ENCODE results near the gene P4HA2. TPM values are rescaled to one million over a fixed set of nuclear protein-coding genes. Genes with fewer than 3 reads are reported as not detected.

P4HA2 gene
- total and polyA plus RNA-seq, 2 donors, result 13.2 to 16.5 TPM

GRCh38 chr5:132228241-132229035, 785 bp upstream of the P4HA2 start:
- no peak overlapping the region for H3K27ac ChIP-seq (ENCODE audit: low read depth in 1 of 2, low read length in 1 of 2)
- 87% methylated on average over 27 of the region's 27 CpGs for WGBS
- peak overlapping the region in 1 of 2 donors; percentile 50 for H3K4me3 ChIP-seq (ENCODE audit: low read length in 2 of 2)
- H3K36me3 ChIP-seq (ENCODE audit: control insufficient read depth in 2 of 2, insufficient read depth in 2 of 2, low read length in 1 of 2), result no peaks in the 10 kb centered on the region
- no peaks in the 10 kb centered on the region for H3K9me3 ChIP-seq (ENCODE audit: control insufficient read depth in 2 of 2, insufficient read depth in 1 of 2, low read length in 1 of 2)
- peaks cover 0 to 7% of the 10 kb centered on the region in 2 donors for H3K4me1 ChIP-seq (ENCODE audit: control insufficient read depth in 2 of 2, insufficient read depth in 2 of 2, low read length in 2 of 2)
- DNase-seq (ENCODE audit: low read depth in 6 of 9, low spot score in 9 of 9), result no peak
- H3K27me3 ChIP-seq (ENCODE audit: control insufficient read depth in 2 of 2, insufficient read depth in 1 of 2, low read length in 1 of 2), result peaks cover 21 to 40% of the 10 kb centered on the region in 2 donors

DNA sequence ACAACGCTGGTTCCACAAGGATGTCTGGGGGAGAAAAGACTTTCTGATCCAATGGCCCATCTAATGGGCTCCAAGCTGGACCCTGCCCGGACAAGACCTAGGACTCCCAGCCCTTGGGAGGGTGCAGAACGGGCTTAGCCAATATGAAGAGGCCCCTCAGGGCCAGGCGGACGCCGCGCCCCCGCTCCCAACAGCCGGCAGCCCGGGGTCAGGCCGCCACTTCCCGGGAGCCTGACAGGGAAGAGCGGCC, 493 bp downstream of the P4HA2 start:
- Histone ChIP-seq H3K4me1 (ENCODE audit: control insufficient read depth in 2 of 2, insufficient read depth in 2 of 2, low read length in 2 of 2) (peaks cover 0 to 13% of the 10 kb centered on the region in 2 donors), H3K4me3 (ENCODE audit: low read length in 2 of 2) (peak overlapping the region; percentile 27 to 50), H3K36me3 (ENCODE audit: control insufficient read depth in 2 of 2, insufficient read depth in 2 of 2, low read length in 1 of 2) (no peaks in the 10 kb centered on the region), H3K27me3 (ENCODE audit: control insufficient read depth in 2 of 2, insufficient read depth in 1 of 2, low read length in 1 of 2) (peaks cover 21 to 40% of the 10 kb centered on the region in 2 donors), H3K27ac (ENCODE audit: low read depth in 1 of 2, low read length in 1 of 2) (peak overlapping the region in 1 of 2 donors; percentile 10), H3K9me3 (ENCODE audit: control insufficient read depth in 2 of 2, insufficient read depth in 1 of 2, low read length in 1 of 2) (no peaks in the 10 kb centered on the region)
- no peak for DNase-seq (ENCODE audit: low read depth in 6 of 9, low spot score in 9 of 9)
- WGBS, result 7% methylated on average over 13 of the region's 13 CpGs

DNA sequence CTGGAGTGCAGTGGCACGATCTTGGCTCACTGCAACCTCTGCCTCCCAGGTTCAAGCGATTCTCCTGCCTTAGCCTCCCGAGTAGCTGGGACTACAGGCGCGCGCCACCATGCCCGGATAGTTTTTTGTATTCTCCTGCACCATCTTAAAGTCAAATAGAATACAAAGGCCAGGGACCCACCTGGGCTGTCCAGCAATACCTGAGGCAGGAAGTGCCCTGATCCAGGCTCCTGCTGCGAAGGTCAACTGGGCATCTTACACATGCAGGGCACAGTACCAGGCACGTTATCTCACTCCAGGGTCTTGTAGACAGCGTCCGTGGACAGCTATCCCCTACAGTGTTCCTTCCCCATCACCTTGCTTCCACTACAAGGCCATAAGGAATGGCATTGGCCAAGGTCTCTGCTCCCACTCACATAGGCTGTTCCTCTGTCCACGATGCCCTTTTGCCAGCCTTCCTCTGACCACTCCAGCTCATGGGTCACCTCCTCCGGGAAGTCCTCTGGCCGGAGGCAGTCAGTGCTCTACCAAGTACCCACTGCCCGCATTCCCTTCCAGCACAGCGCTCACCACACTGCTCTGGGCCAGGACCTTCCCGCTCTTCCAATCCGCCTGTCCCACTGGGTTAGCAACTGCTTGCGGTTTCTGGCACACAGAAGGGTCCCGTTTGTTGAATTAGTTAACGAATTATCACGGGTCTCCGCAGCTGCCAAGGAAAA, 978 bp downstream of the P4HA2 start:
- peak overlapping the region; percentile 27 to 50 for H3K4me3 ChIP-seq (ENCODE audit: low read length in 2 of 2)
- no peaks in the 10 kb centered on the region for H3K36me3 ChIP-seq (ENCODE audit: control insufficient read depth in 2 of 2, insufficient read depth in 2 of 2, low read length in 1 of 2)
- no peak for DNase-seq (ENCODE audit: low read depth in 6 of 9, low spot score in 9 of 9)
- H3K27ac ChIP-seq (ENCODE audit: low read depth in 1 of 2, low read length in 1 of 2), result peak overlapping the region in 1 of 2 donors; percentile 2
- 82% methylated on average over 23 of the region's 23 CpGs for WGBS
- peaks cover 0 to 14% of the 10 kb centered on the region in 2 donors for H3K4me1 ChIP-seq (ENCODE audit: control insufficient read depth in 2 of 2, insufficient read depth in 2 of 2, low read length in 2 of 2)
- H3K27me3 ChIP-seq (ENCODE audit: control insufficient read depth in 2 of 2, insufficient read depth in 1 of 2, low read length in 1 of 2), result peaks cover 21 to 40% of the 10 kb centered on the region in 2 donors
- H3K9me3 ChIP-seq (ENCODE audit: control insufficient read depth in 2 of 2, insufficient read depth in 1 of 2, low read length in 1 of 2), result no peaks in the 10 kb centered on the region

GRCh38 chr5:132225165-132226032, 2.3 kb downstream of the P4HA2 start:
- 53% methylated on average over 13 of the region's 13 CpGs for WGBS
- H3K9me3 ChIP-seq (ENCODE audit: control insufficient read depth in 2 of 2, insufficient read depth in 1 of 2, low read length in 1 of 2), result no peaks in the 10 kb centered on the region
- no peaks in the 10 kb centered on the region for H3K36me3 ChIP-seq (ENCODE audit: control insufficient read depth in 2 of 2, insufficient read depth in 2 of 2, low read length in 1 of 2)
- H3K4me1 ChIP-seq (ENCODE audit: control insufficient read depth in 2 of 2, insufficient read depth in 2 of 2, low read length in 2 of 2), result peaks cover 0 to 14% of the 10 kb centered on the region in 2 donors
- no peak overlapping the region for H3K4me3 ChIP-seq (ENCODE audit: low read length in 2 of 2)
- H3K27ac ChIP-seq (ENCODE audit: low read depth in 1 of 2, low read length in 1 of 2), result peak overlapping the region; percentile 43 to 68
- peaks cover 21 to 40% of the 10 kb centered on the region in 2 donors for H3K27me3 ChIP-seq (ENCODE audit: control insufficient read depth in 2 of 2, insufficient read depth in 1 of 2, low read length in 1 of 2)
- peak in 1 of 9 donors; percentile 28 for DNase-seq (ENCODE audit: low read depth in 6 of 9, low spot score in 9 of 9)

DNA sequence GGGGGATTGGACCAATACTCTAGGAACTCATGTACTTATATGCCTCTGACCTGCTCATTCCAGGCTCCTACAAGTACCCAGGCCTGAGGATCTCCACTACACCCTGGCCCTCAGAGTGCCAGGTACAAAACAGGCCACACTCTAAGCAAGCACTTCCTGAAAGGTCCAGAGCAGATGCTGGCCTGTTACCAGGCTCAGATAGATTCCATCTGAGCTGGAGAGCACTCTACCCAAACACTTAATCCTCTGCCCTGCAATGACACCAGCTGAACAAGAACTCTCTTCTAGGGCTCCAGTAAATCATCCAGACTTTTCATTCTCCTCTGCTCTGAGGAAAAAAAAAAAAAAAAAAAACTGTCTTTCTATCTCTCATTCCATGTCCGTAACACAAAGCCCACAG, 2.9 kb downstream of the P4HA2 start:
- Histone ChIP-seq H3K27ac (ENCODE audit: low read depth in 1 of 2, low read length in 1 of 2) (peak overlapping the region; percentile 68), H3K4me1 (ENCODE audit: control insufficient read depth in 2 of 2, insufficient read depth in 2 of 2, low read length in 2 of 2) (peaks cover 0 to 14% of the 10 kb centered on the region in 2 donors), H3K27me3 (ENCODE audit: control insufficient read depth in 2 of 2, insufficient read depth in 1 of 2, low read length in 1 of 2) (peaks cover 21 to 40% of the 10 kb centered on the region in 2 donors), H3K4me3 (ENCODE audit: low read length in 2 of 2) (no peak overlapping the region), H3K36me3 (ENCODE audit: control insufficient read depth in 2 of 2, insufficient read depth in 2 of 2, low read length in 1 of 2) (no peaks in the 10 kb centered on the region), H3K9me3 (ENCODE audit: control insufficient read depth in 2 of 2, insufficient read depth in 1 of 2, low read length in 1 of 2) (no peaks in the 10 kb centered on the region)
- no peak for DNase-seq (ENCODE audit: low read depth in 6 of 9, low spot score in 9 of 9)
- 91% methylated on average over 1 of the region's 1 CpG for WGBS

- H3K36me3 ChIP-seq (ENCODE audit: control insufficient read depth in 2 of 2, insufficient read depth in 2 of 2, low read length in 1 of 2), result no peaks in the 10 kb centered on the region
- peaks cover 0 to 14% of the 10 kb centered on the region in 2 donors for H3K4me1 ChIP-seq (ENCODE audit: control insufficient read depth in 2 of 2, insufficient read depth in 2 of 2, low read length in 2 of 2)
- no peak overlapping the region for H3K4me3 ChIP-seq (ENCODE audit: low read length in 2 of 2)
- peaks cover 20 to 35% of the 10 kb centered on the region in 2 donors for H3K27me3 ChIP-seq (ENCODE audit: control insufficient read depth in 2 of 2, insufficient read depth in 1 of 2, low read length in 1 of 2)
- peak overlapping the region in 1 of 2 donors; percentile 68 for H3K27ac ChIP-seq (ENCODE audit: low read depth in 1 of 2, low read length in 1 of 2)
- 98% methylated on average over 2 of the region's 2 CpGs for WGBS
- DNase-seq (ENCODE audit: low read depth in 6 of 9, low spot score in 9 of 9), result no peak
- H3K9me3 ChIP-seq (ENCODE audit: control insufficient read depth in 2 of 2, insufficient read depth in 1 of 2, low read length in 1 of 2), result no peaks in the 10 kb centered on the region
Measured at GRCh38 chr5:132223861-132224260, 3.8 kb downstream of the P4HA2 start.

DNA sequence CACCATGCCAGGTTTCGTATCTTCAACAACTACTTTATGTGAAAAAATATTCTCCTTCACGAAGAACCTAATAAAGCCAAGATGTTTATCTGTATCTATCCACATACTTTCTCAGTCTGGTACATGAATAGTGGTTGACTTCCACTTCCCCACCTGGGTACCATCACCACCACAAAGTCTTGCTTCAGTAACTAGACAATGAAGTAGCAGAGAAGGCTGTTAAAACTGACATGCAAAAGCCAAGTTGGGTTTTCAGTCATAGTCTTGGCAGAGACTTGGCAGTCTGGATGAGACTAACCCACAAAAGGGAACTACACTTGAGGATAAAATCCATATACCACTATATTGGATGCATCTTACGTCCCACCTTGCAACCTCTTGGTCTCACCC, 5.0 kb downstream of the P4HA2 start:
- H3K4me3 ChIP-seq (ENCODE audit: low read length in 2 of 2), result no peak overlapping the region
- H3K36me3 ChIP-seq (ENCODE audit: control insufficient read depth in 2 of 2, insufficient read depth in 2 of 2, low read length in 1 of 2), result no peaks in the 10 kb centered on the region
- H3K27me3 ChIP-seq (ENCODE audit: control insufficient read depth in 2 of 2, insufficient read depth in 1 of 2, low read length in 1 of 2), result peaks cover 11 to 23% of the 10 kb centered on the region in 2 donors
- peaks cover 0 to 14% of the 10 kb centered on the region in 2 donors for H3K4me1 ChIP-seq (ENCODE audit: control insufficient read depth in 2 of 2, insufficient read depth in 2 of 2, low read length in 2 of 2)
- no peaks in the 10 kb centered on the region for H3K9me3 ChIP-seq (ENCODE audit: control insufficient read depth in 2 of 2, insufficient read depth in 1 of 2, low read length in 1 of 2)
- no peak for DNase-seq (ENCODE audit: low read depth in 6 of 9, low spot score in 9 of 9)
- WGBS, result 66% methylated on average over 3 of the region's 3 CpGs
- no peak overlapping the region for H3K27ac ChIP-seq (ENCODE audit: low read depth in 1 of 2, low read length in 1 of 2)

GRCh38 chr5:132221781-132222648, 5.6 kb downstream of the P4HA2 start:
- H3K27me3 ChIP-seq (ENCODE audit: control insufficient read depth in 2 of 2, insufficient read depth in 1 of 2, low read length in 1 of 2), result peaks cover 5 to 17% of the 10 kb centered on the region in 2 donors
- peaks cover 0 to 14% of the 10 kb centered on the region in 2 donors for H3K4me1 ChIP-seq (ENCODE audit: control insufficient read depth in 2 of 2, insufficient read depth in 2 of 2, low read length in 2 of 2)
- H3K4me3 ChIP-seq (ENCODE audit: low read length in 2 of 2), result no peak overlapping the region
- DNase-seq (ENCODE audit: low read depth in 6 of 9, low spot score in 9 of 9), result peak in 1 of 9 donors; percentile 23
- WGBS, result 93% methylated on average over 7 of the region's 7 CpGs
- H3K27ac ChIP-seq (ENCODE audit: low read depth in 1 of 2, low read length in 1 of 2), result peak overlapping the region in 1 of 2 donors; percentile 45
- no peaks in the 10 kb centered on the region for H3K36me3 ChIP-seq (ENCODE audit: control insufficient read depth in 2 of 2, insufficient read depth in 2 of 2, low read length in 1 of 2)
- H3K9me3 ChIP-seq (ENCODE audit: control insufficient read depth in 2 of 2, insufficient read depth in 1 of 2, low read length in 1 of 2), result no peaks in the 10 kb centered on the region
